NCI-H128 (cell line): ENCODE results near the gene YEATS4.

Source experiments
- DNase-seq: peaks from one replicate; lab custom pipeline; 2025; ENCODE audit not compliant: unreplicated experiment; lab: John Stamatoyannopoulos, UW

YEATS4 gene

DNA sequence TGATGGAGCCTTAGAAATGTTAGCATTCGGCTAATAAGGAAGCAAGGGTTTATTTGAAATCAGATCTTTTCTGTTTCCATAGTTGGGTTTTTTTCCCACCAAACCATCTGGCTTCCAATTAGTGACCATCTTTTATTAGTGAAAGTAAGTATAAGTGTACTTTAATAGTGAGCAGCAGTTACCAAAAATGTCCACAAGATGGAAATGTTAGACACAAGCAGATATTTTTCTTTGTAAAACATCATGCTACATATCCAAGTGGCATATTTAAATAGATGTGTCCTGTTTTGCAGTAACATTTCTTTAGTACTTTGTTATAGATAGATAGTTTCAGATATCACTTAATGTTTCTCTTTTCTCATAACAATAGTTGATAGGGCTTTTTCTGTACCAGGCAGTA, 28.8 kb downstream of the YEATS4 start:
- DNase-seq = no peak

DNA sequence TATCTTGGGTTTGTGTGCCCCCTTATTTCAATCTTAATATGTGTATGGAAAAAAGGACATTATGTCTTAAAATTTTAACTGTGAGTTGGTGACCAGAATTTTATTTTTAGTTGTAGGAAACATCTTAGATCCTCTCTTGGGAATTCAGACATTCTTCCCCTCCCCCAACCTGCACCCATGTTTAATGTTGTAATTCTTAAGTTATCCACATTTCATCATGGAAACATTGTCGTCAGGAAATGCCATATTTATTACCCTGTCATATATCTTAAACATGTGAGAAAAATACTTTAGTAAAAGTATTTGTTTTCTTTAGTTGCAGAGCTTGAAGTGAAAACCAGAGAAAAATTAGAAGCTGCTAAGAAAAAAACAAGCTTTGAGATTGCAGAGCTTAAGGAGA, 30.3 kb downstream of the YEATS4 start:
- DNase-seq = no peak

DNA sequence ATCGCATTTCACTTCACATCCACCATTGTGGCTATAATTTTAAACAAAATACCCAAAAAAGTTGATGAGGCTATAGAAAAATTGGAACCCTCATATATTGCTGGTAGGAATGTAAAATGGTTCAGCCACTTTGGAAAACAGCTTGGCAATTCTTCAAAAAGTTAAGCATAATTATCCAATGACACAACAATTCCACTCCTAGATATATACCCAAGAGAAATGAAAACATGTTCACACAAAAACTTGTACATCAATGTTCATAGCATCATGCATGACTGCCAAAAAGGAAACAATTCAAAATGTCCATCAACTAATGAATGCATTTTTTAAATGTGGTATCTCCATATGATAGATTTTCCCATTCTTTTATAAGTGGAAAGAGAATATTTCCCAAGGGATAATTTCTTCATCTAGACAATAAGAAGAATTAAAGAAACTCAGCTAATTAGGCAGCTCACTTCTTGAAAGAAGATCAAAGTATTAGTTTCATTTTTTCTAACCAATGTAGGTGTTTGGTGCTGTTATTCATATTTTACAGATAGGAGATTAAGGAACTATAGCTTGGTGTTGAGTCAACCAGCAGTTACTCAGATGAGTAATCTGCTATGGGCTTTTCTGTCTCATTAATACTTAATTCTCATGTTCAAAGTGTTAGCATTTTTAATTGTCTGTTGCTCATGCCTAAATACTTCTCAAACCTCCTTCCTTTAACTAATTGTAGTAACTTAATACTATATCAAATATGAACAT, 32.8 kb downstream of the YEATS4 start:
- no peak for DNase-seq

DNA sequence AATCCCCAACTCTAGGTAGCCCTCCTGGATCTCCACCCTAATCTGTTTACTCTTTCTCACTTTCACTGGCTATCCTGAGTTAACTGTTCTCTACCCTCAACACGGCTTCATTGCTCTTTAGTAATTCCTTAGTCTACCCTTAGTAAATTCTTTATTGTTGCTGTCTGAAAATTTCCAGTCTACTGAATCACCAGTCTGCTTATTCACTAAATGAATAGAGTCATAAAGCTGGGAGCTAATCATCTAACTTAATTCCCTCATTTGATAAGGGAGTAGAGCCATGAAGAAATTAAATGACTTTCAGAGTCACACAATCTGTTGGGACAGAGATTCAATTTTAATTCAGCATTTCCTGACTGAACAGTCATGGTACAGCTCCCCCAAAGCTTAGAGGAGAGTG, 36.5 kb downstream of the YEATS4 start:
- DNase-seq = no peak

DNA sequence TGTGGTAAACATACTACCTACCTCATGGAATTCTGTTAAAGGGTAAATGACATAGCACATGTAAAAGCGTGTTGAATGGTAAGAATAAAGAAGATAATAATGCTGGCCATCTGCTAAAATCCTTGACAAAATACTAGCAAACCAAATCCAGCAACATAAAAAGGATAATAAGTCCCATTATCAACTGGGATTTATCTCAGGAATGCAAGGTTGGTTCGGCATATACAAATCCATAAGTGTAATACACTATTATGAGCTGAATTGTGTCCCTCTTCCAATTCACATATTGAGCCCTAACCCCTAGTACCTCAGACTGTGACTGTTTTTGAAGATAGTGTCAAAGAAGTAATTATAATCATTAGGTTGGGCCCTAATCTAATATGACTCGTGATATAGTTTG, 37.4 kb downstream of the YEATS4 start:
- no peak for DNase-seq

DNA sequence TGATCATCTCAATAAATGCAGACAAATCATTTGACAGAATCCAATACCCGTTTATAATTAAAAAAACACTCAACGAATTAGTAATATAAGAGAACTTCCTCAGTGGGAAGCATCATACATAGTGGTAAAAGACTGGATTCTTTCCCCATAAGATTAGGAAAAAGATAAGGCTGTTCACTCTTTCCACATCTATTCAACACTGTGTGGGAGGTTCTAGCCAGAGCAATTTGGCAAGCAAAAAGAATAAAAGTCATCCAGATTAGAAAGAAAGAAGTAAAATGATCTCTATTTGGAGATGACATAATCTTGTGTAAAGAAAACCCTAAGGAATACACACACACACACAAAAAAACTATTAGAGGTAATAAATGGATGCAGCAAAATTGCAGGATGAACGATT, 38.4 kb downstream of the YEATS4 start:
- DNase-seq = no peak

DNA sequence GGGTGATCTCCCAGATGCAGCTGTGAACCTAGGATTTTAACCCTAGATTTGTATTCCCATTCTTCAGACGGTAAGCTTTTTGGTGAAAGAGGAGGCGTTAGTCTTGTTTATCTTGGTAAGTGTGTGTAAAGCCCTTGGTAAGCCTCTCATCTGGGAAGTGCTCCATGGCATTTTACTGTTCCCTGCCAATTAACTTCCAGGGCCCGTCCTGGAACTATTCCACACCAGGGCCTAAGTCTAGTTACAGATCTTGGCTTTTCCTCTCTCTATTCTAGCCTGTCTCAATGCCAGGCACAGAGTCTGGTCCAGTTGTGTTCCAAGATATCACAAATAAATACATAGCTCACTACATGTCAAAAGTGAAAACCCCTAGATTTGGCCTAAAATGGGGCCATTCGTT, 42.4 kb downstream of the YEATS4 start:
- DNase-seq = no peak

DNA sequence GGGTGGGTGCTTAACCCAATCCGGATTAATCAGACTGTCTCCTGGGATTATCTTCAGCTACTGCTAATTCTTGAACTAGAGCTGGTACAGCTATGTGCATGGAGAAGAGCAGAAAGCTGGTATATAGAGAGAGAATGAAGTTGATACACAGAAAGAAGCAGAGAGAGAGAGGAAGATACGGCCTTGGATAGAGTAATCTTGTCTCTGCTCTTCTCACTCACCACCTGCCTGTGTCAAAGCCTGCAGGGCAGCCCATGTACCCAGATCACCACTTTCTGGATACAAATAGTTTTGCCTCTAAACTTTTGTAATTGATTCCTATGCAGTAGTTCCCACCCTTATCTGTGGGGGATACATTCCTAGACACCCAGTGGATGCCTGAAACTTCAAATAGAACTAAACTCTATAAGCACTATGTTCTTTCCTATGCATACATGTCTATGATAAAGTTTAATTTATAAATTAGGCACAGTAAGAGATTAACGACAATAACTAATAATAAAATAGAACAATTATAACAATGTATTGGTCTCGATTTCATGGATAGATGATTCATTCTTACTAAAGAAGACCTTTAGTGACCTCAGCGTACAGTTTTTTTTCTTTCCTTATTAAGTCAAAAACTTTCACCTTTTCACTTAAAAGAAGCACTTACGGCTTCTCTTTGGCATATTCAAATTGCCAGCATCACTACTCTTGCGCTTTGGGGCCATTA, 45.5 kb downstream of the YEATS4 start:
- no peak for DNase-seq

DNA sequence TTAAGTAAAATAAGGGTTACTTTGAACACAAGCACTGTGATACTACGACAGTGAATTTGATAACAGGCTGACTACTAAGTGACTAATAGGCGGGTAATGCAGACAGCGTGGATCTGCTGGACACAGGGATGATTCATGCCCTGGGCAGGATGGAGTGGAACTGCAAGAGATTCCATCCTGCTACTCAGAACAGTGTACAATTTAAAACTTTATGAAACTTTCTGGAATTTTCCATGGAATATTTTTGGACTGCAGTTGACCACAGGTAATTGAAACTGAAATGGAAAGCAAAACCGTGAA, 46.0 kb downstream of the YEATS4 start:
- DNase-seq = no peak

DNA sequence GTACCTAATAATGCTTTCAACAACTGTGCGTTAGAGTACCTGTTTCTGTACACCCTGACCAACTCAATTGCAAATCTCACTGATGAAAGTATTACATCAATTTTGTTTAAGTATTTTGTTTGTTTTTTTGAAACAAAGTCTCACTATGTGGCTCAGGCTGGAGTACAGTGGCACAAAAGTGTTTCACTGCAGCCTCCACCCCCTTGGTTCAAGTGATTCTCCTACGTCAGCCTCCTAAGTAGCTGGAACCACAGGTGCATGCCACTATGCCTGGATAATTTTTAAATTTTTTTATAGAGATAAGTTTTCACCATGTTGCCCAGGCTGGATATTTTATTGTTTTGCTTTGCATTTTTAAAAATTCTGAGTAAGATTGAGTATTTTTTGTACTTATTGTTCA, 46.7 kb downstream of the YEATS4 start:
- no peak for DNase-seq

DNA sequence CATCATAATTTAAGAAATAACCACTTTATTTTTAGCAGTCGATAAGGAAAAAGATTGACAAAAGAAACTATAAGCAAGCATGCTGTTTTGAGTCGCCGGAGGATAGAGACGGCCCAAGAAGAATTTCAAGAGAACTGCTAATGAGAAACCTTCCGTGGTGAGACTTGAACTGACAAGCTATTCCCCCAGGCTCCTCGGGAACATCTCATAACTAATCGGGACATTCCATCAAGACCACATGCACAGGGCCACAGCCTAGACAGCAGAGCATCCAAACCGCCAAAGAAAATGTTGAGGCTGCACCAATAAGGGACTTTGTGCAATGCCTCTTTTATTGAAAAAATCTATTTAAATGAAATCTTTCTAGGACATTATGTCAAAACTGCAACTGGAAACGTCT, 51.0 kb downstream of the YEATS4 start:
- no peak for DNase-seq

DNA sequence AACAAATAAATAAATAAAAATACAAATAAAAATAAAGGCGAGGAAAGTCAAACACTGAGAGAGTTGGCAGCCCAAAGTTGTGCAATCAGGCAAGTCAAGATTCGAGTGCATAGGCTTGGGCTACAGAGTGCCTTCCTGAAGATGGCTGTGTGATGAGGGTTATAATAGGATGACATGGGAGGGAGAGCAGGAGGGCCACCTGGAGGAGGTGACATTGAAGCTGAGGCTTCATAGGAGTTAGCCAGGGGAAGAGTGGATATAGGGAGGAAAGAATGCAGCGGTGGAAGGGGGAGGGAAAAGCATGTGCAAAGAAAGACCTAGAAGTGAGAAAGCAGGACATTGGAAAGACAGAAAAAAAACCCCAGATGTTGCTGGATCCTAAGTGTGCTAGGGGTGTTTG, 53.1 kb downstream of the YEATS4 start:
- DNase-seq = no peak

DNA sequence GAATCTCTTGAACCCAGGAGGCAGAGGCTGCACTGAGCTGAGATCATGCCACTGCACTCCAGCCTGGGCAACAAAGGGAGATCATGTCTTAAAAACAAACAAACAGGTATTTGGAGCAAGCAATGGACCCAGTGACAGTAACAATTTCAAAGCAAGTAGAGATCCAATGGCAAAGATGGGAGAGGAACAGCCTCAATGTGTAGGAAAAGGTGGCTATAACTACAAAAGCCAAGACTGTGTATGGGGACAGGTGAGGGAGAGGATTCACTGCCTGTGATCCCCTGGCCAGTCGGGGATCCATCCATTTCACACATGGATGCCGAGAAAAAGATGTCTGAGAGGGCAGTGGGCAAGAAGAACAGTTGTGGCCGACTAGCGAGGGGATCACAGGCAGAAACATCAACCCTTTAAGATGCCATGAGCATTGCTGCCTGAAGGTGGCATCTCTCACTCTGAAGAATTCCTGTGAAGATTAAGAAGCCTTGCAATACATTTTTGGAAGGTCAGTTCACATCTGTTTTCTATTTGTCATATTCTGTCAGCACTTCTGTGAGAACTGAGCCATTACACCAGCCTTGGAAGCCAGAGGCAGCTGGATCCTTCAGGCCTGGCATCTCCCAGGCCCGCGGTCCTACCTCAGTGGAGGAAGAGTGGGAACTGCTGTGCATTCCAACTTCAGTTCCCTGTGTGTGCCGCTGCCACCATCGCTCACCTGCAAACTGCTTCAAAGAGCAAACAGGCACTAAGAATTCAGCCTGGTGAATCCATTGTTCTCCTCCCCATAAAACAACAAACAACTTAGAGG, 56.1 kb downstream of the YEATS4 start:
- no peak for DNase-seq

DNA sequence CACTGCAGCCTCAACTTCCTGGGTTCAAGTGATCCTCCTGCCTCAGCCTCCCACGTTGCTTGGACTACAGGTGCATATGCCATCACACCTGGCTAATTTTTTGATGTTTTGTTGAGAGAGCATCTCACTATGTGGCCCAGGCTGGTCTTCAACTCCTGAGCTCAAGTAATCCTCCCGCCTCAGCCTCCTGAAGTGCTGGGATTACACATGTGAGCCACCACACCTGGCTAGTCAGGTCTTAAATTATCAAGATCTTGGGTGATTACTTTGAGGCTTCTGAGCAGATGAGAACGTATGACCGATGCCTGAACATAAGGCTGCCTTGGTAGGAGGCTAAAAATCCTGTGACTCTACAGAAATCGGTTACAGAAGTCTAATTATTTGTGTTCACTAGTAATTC, 57.7 kb downstream of the YEATS4 start:
- DNase-seq = no peak

DNA sequence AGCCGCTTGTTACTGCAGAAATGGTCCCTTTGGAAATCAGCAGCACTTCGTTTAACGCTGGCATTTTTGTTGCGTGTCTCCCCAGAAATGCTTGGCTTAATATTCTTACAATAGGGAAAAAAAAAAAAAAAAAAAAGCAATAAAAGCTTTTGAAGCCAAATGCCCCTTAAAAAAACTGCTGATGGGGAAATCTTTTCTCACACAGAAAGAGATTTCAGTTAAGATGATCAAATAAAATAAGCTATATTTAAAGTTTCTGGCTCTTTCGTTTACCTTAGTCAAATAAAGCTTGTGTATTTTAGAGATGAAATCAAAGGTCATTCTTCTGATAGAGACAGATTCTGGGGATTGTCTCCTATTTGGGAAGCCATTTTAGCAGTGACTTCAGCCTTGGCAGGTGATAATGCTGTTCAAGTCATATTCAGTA, 58.2 kb downstream of the YEATS4 start:
- DNase-seq = no peak

DNA sequence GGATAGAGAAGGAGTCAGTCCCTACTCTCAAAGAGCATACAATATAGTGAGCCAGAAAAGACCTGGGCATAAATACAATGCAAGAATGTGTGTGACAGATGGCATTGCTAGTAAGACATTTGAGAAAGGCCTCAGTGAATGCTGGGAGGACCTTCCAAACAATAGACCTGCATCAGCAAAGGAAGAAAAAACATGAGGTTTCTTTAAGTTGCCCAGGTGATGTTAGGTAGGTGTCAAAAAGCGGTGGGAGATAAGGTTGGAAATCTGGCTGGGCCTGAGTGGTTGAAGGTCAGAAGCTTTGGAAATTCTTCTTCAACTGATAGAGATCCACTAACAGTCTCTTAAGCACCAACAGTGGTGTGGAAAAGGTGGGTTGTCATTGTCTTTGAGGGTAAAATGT, 60.2 kb downstream of the YEATS4 start:
- no peak for DNase-seq

DNA sequence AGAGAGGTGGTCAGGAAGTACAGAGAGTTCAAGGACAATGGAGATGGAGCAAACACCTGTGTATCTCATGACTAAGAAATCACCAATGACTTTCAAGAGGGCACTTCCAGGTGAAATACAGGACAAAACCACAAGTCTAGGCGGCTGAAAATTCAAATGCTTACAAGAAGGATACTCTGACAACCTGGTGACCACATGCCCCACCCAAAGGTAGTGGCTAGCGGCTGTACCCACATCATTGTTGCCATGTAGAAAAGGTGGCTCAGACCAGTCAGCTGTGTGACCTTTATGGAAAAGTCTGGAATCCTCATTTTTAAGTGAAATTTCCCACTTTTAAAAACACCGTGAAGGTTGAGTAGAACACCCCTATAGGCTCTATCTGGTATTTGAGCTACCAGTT, 62.0 kb downstream of the YEATS4 start:
- no peak for DNase-seq

DNA sequence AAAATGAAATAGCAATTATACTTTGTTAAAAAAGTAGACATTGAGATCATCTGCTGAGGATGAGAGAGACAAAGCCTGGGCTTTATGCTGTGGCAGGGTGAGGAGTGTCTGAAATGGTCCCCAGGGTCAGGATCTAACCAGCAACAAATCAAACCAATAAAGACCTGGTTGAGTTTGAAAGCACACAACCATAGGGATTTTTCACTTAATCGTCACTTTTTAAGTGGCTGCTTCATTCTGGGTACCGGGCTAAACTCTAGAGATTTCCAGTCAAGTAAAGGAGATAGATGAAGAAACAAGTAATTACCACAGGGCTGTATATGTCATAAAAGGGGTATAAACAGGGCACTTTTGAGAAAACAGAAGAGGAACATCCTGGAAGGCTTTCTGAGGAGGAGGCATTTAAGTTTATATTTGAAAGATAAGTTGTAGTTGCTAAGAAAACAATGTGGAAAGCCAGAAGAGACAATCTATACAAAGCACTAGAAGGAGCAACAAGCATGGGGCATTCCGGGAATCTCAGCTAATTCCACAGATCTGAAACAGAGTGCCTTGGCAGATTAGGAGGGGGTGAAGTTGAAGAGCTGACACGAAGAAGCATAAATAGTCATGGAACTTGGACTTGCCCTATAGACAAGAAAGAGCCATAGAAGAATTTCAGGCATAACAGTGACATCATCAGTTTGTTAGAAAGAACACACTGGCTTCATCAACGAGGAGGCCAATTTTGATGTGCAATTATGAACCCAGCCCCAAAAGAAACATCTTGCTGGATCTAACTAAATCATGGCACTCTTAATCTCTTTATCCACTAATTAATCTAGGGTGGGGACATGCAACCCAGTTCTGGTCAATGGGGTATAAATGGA, 63.7 kb downstream of the YEATS4 start:
- DNase-seq = no peak

DNA sequence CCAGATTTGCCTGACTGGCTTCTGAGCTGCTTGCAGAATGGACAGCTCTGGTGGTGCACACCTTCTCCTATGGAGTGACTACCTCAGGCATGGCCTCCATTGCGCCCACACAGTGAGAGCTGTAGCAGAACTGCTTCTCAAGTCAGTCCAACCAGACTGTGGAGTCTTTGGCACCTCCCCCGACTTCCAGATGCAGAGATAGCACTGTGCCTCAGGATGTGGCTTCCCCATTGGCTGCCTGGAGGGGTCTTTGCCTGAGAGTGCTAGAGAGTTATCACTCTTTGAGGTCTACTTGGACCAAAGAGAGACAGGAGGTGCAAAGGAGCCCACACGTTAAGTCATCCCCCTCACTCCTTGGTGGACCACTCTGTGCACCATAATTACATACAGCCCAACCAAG, 65.9 kb downstream of the YEATS4 start:
- DNase-seq = no peak

DNA sequence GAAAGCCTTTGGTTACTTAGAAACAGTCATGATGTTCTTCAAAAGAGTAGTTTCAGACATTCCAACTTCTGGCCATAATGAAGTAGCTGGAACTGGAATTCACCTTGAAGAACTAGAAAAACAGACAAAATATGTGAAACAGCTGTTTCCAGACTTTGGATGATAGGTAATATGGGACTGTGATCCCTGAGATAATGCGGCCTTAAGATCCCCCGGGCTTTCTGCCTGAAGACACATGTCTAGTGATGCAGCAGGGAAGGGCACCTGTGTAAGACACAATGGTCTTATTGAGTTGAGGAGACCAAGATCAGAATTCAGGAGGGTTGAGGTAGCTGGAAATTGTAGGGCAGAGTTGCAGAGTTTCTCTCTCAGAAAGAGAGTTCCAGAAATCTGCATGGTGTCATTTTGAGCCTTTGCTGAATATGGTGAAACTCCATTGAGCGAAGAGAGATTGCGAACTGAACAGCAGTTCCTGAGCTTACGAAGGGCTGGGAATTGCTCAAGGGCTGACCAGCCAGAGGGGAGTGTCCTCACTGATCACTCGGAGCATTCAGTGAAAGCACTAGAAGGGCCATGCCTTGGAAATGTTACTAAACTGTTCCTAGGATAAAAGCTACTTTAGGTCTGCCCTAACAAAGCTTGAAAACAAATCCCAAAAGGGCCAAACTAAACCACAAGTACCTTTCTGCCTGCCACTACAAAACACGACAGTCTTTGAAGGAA, 69.0 kb downstream of the YEATS4 start:
- no peak for DNase-seq
